ENCODE measurements around the gene KRTAP5-2.

The KRTAP5-2 gene

GRCh38 chr11:1633864-1634263 lies 35.8 kb upstream of the KRTAP5-2 start:
- H3K27me3 ChIP-seq (ENCODE audit: insufficient read depth, low read length): peaks cover 3% of the 10 kb centered on the region; the same call in 1 of the 2 replicates

GRCh38 chr11:1632053-1632714 lies 34.1 kb upstream of the KRTAP5-2 start:
- Histone ChIP-seq H3K27ac (ENCODE audit: low read depth, low read length, poor library complexity, severe bottlenecking) (no peak overlapping the region), H3K4me2 (ENCODE audit: low read length) (no peak overlapping the region), H3K79me2 (ENCODE audit: insufficient read depth, low read length) (no peaks in the 10 kb centered on the region), H3K9ac (ENCODE audit: low read length) (no peak overlapping the region), H3K27me3 (ENCODE audit: insufficient read depth, low read length) (peaks cover 3% of the 10 kb centered on the region; the same call in 1 of the 2 replicates), H3K9me3 (ENCODE audit: low read length) (no peaks in the 10 kb centered on the region), H3F3A (ENCODE audit: insufficient read depth, low read length) (no peaks in the 10 kb centered on the region), H3K4me3 (ENCODE audit: low read depth, low read length, poor library complexity, severe bottlenecking) (no peak overlapping the region), H3K9me2 (ENCODE audit: low read depth, low read length) (no peaks in the 10 kb centered on the region), H2AFZ (ENCODE audit: low read length) (no peak overlapping the region), H3K36me3 (ENCODE audit: insufficient read depth, low read length) (no peaks in the 10 kb centered on the region), H4K20me1 (ENCODE audit: insufficient read depth, low read length) (no peaks in the 10 kb centered on the region), H3K4me1 (ENCODE audit: insufficient read depth, low read length, severe bottlenecking) (no peaks in the 10 kb centered on the region)
- TF ChIP-seq CTCF (IDR thresholded peaks at IDR 0.05; ENCODE audit: low read length) (no peak), EZH2 (IDR thresholded peaks at IDR 0.05; ENCODE audit: borderline replicate concordance, low read length) (no peak)

More at GRCh38 chr11:1633864-1634263, 35.8 kb upstream of the KRTAP5-2 start:
- no peaks in the 10 kb centered on the region for H3K36me3 ChIP-seq (ENCODE audit: insufficient read depth, low read length)
- no peaks in the 10 kb centered on the region for H3F3A ChIP-seq (ENCODE audit: insufficient read depth, low read length)
- no peak overlapping the region for H3K9ac ChIP-seq (ENCODE audit: low read length)
- H4K20me1 ChIP-seq (ENCODE audit: insufficient read depth, low read length): no peaks in the 10 kb centered on the region
- H3K9me3 ChIP-seq (ENCODE audit: low read length): no peaks in the 10 kb centered on the region
- no peak overlapping the region for H2AFZ ChIP-seq (ENCODE audit: low read length)
- no peak overlapping the region for H3K4me3 ChIP-seq (ENCODE audit: low read depth, low read length, poor library complexity, severe bottlenecking)
- H3K4me2 ChIP-seq (ENCODE audit: low read length): no peak overlapping the region
- H3K4me1 ChIP-seq (ENCODE audit: insufficient read depth, low read length, severe bottlenecking): no peaks in the 10 kb centered on the region
- H3K27ac ChIP-seq (ENCODE audit: low read depth, low read length, poor library complexity, severe bottlenecking): no peak overlapping the region
- H3K9me2 ChIP-seq (ENCODE audit: low read depth, low read length): no peaks in the 10 kb centered on the region
- no peaks in the 10 kb centered on the region for H3K79me2 ChIP-seq (ENCODE audit: insufficient read depth, low read length)
- no peak for TF ChIP-seq EZH2 (IDR thresholded peaks at IDR 0.05; ENCODE audit: borderline replicate concordance, low read length)
- TF ChIP-seq CTCF (IDR thresholded peaks at IDR 0.05; ENCODE audit: low read length): no peak

- TF ChIP-seq CTCF (IDR thresholded peaks at IDR 0.05; ENCODE audit: low read length) (no peak), EZH2 (IDR thresholded peaks at IDR 0.05; ENCODE audit: borderline replicate concordance, low read length) (no peak)
- Histone ChIP-seq H3K27ac (ENCODE audit: low read depth, low read length, poor library complexity, severe bottlenecking) (no peak overlapping the region), H3K27me3 (ENCODE audit: insufficient read depth, low read length) (peaks cover 3% of the 10 kb centered on the region; the same call in 1 of the 2 replicates)
Measured at GRCh38 chr11:1631066-1631568, 33.0 kb upstream of the KRTAP5-2 start.

More at GRCh38 chr11:1631066-1631568, 33.0 kb upstream of the KRTAP5-2 start:
- Histone ChIP-seq H3K4me3 (ENCODE audit: low read depth, low read length, poor library complexity, severe bottlenecking) (no peak overlapping the region), H3K4me2 (ENCODE audit: low read length) (no peak overlapping the region), H4K20me1 (ENCODE audit: insufficient read depth, low read length) (no peaks in the 10 kb centered on the region), H3K9me2 (ENCODE audit: low read depth, low read length) (no peaks in the 10 kb centered on the region), H3K4me1 (ENCODE audit: insufficient read depth, low read length, severe bottlenecking) (no peaks in the 10 kb centered on the region), H2AFZ (ENCODE audit: low read length) (no peak overlapping the region), H3K9ac (ENCODE audit: low read length) (no peak overlapping the region), H3K79me2 (ENCODE audit: insufficient read depth, low read length) (no peaks in the 10 kb centered on the region), H3K36me3 (ENCODE audit: insufficient read depth, low read length) (no peaks in the 10 kb centered on the region), H3F3A (ENCODE audit: insufficient read depth, low read length) (no peaks in the 10 kb centered on the region), H3K9me3 (ENCODE audit: low read length) (no peaks in the 10 kb centered on the region)

Data from OCI-LY1 (cell line).